Fibroblast of pulmonary artery (primary cell): ENCODE measurements around the gene TRMU.

Experiments
- DNase-seq: peaks from one replicate; pipeline ENCODE4 v3.0.0-alpha.2; 2010; ENCODE audit warnings: low read depth
- H3K4me3 ChIP-seq: replicated peaks from 2 replicates; pipeline ENCODE4 v1.5.1; 2011; ENCODE audit warnings: low read depth, mild to moderate bottlenecking, control low read depth, low read length, moderate library complexity
- TF ChIP-seq, protein P1 (sequence below): IDR thresholded peaks from 2 replicates; pipeline ENCODE4 v1.5.1; 2011; ENCODE audit warnings: mild to moderate bottlenecking, control low read depth, low read length, inconsistent platforms; ENCODE audit errors: missing control alignments

TRMU gene

DNA sequence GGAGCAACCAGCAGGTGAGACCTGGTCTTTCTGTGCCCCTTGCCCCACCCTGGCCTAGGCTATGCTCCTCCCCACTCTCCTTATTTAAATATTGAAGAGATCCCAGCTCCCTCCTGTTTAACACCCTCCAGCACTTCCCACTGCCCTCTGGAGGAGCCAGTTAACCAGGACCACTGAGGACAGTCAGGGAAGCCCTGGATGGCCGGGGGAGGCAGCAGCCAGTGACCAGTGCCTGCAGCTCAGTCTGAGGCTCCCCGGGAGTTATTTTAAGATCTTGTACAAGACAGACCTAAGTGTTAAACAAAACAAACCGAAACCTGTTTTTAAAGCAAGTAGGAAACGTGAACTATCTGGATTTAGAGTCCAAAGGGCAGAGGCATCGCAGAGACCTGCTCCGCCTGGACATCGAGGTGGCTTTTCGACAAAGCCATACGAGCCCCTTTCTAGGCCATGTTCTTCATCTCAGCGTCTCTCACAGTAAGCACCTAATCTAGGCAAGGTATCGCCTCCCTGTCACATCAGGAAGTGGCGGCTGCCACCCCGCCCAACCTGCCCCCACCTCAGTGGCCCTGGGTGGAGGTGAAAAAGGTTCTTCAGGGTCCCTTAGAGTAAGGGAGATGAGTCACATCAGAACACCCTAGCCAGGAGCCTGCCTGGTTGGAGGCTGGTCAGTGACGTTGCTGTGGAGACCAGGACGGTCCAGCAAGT lies 35.2 kb downstream of the TRMU start:
- no peak for DNase-seq
- no peak overlapping the region for H3K4me3 ChIP-seq
- TF ChIP-seq, protein P1, sequence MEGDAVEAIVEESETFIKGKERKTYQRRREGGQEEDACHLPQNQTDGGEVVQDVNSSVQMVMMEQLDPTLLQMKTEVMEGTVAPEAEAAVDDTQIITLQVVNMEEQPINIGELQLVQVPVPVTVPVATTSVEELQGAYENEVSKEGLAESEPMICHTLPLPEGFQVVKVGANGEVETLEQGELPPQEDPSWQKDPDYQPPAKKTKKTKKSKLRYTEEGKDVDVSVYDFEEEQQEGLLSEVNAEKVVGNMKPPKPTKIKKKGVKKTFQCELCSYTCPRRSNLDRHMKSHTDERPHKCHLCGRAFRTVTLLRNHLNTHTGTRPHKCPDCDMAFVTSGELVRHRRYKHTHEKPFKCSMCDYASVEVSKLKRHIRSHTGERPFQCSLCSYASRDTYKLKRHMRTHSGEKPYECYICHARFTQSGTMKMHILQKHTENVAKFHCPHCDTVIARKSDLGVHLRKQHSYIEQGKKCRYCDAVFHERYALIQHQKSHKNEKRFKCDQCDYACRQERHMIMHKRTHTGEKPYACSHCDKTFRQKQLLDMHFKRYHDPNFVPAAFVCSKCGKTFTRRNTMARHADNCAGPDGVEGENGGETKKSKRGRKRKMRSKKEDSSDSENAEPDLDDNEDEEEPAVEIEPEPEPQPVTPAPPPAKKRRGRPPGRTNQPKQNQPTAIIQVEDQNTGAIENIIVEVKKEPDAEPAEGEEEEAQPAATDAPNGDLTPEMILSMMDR, result no peak

DNA sequence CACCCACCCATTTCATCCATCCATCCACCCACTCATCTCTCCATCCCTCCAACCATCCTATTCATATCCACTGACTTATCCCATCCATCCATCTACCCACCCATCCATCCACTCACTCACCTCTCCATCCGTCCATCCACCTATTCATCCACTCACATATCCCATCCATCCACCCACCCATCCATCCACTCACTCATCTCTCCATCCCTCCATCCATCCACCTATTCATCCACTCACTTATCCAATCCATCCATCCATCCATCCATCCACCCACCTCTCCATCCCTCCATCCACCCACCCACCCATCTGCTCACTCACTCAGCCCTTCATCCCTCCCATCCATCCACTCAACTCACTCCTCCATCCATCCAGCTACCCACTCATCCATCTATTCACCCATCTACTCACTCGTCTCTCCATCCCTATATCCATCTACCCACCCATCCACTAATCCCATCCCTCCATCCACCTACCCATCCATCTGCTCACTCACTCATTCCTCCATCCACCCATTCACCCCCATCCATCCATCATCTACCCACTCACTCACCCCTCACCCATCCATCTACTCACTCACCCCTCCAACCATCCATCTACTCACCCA lies 36.2 kb downstream of the TRMU start:
- TF ChIP-seq, protein P1, result no peak
- H3K4me3 ChIP-seq, result no peak overlapping the region
- DNase-seq, result no peak

DNA sequence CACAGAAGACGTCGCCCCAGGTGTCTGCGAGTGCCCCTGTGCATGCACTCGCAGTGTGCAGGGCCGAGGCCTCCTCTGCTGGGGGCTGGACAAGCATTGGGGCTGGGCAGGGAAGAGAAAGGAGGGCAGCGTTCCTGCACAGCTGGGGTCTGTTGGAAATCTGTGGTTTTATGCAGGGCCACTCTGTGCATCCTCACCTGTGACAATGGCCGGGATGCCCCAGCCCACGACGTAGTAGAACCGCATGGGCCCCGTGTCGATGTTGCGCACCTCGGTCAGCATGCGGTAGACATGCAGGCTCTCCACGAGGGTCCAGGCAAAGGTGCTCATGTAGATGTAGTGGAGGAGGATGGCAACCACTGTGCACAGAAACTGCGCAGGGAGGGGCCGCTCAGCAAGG lies 37.2 kb downstream of the TRMU start:
- DNase-seq, result no peak
- TF ChIP-seq, protein P1, result no peak
- H3K4me3 ChIP-seq, result no peak overlapping the region

DNA sequence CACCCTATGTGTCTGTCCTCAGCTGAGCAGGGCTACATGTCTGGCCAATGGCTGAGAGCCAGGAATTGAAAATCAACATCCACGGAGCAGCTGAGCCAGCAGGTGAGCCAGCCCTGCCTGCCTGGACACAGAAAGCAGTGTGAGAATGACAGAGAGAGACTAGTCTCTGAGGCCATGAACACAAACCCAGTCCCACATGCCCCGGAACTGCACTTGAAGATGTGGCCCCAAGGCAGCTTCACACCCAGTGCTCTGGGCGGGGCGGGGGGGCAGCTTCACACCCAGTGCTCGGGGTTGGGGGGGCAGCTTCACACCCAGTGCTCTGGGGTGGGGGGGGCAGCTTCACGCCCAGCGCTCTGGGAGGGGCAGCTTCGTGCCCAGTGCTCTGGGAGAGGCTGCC lies 37.6 kb downstream of the TRMU start:
- TF ChIP-seq, protein P1, result no peak
- no peak for DNase-seq
- H3K4me3 ChIP-seq, result no peak overlapping the region

DNA sequence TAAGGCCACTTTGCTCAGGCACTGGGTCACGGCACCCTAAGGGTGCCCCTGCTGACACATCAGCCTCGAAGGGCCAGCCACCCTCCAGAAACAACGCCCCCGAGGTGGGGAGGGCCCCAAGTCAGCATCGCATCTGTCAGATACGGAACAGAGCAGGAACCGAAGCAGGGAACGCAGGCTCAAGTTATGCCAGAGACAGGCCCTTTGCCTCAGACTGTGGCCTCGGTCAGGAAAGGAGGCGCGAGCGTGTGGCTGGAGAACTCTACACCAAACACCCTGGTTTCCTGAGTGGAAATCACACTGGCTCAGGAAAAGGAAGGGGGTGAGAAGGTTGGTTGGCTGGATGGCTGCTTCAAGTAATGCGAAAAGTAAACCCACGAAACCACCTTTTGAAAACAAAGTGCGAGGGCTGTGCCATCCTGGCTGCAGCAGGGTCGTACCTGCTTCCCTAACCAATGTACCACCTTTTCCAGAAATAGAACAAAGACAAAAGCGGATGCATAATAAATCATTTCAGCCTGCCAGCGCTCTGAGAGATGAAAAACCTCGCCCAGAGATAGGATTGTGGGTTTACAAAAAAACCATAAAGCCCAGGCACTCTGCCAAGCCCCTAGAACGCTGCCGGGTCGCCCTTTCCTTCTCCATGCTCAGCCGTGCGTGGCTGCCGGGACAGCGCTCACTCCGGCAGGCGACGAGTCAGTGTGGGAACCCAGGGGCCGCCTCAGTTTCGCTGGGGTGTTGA lies 38.6 kb downstream of the TRMU start:
- DNase-seq, result no peak
- TF ChIP-seq, protein P1, result no peak
- no peak overlapping the region for H3K4me3 ChIP-seq

DNA sequence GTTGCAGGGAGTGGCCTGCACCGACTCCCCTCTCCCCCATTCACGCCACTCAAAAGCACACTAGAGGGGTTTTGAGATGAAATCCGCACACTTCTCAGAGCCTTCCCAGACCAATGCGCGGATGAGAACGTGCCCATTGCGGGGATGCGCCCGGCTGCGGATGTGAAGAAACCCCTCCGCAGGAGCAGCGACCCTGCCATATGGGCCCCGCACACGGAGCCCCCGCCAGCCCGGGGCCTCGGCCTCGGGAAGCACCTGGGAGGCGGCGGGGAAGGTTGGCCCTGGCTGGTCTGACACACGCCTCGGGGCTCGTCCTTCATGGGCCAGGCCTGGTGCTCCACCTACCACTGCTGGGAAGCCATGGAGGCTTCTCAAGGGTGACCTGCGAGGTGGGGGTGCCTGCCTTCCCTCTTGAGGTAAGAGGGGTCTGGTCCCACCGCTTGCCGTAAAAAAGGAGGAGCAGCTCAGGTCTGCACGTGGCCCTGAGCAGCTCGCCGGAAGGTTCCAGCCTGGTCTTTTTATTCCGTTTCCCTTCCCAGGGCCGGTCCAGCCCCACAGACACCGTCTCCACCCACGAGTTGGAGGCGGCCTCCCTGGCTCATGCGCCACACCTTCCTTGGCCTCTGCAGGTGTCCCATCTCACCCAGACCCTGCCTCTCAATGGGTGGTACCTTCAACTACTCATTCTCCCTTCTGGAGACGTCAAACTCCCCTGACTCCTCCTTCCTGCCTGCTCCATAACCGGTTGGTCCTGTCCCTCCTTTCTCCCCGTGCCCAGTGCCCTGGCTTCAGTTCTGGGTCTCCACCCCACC lies 39.4 kb downstream of the TRMU start:
- no peak for DNase-seq
- TF ChIP-seq, protein P1, result no peak

More for the DNA sequence above, 39.4 kb downstream of the TRMU start:
- H3K4me3 ChIP-seq, result no peak overlapping the region
